ENCODE results near the gene TMEM202.

The TMEM202 gene

DNA sequence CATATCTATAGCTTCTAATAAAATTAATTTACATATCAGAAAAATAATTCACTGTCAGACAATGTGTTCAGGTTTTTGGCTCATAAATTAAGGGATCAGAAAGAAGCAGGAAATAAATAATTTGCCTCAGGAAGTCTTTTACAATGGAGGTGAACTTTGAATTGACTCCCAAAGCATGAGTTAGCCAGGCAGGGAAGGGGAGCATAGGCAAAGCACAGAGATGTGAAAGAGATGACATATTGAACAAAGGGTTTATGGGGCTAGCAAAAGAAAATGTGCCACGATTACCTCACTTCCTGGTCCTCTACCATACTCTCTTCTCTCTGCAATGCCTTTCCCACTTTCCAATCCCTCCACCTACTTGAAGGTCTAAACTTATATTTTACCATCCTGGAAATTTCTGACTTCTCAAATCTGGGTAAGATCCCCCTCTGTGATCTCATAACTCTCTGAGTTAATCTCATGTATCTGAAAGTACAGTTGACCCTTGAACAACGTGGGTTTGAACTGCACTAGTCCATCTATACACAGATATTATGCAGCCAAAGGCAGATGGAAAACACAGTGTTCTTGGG is 18.2 kb upstream of the TMEM202 start:
- TF ChIP-seq EGR1 (IDR thresholded peaks at IDR 0.05) (no peak), EP300 (IDR thresholded peaks at IDR 0.05; ENCODE audit: borderline replicate concordance) (no peak), TEAD4 (IDR thresholded peaks at IDR 0.05) (no peak), FOXM1 (IDR thresholded peaks at IDR 0.05; ENCODE audit: borderline replicate concordance, low read depth) (no peak), USF1 (IDR thresholded peaks at IDR 0.05) (no peak), CEBPB (IDR thresholded peaks at IDR 0.05) (no peak), TCF12 (IDR thresholded peaks at IDR 0.05; ENCODE audit: low read depth) (no peak), ZBTB7A (IDR thresholded peaks at IDR 0.05; ENCODE audit: low read depth) (no peak), CREB1 (IDR thresholded peaks at IDR 0.05; ENCODE audit: low read depth) (no peak), NFIC (IDR thresholded peaks at IDR 0.05) (no peak), YY1 (IDR thresholded peaks at IDR 0.05; ENCODE audit: low read depth) (no peak), TAF1 (IDR thresholded peaks at IDR 0.05; ENCODE audit: low read depth) (no peak), RAD21 (IDR thresholded peaks at IDR 0.05; ENCODE audit: low read depth) (no peak)
- TF ChIP-seq, protein P1, sequence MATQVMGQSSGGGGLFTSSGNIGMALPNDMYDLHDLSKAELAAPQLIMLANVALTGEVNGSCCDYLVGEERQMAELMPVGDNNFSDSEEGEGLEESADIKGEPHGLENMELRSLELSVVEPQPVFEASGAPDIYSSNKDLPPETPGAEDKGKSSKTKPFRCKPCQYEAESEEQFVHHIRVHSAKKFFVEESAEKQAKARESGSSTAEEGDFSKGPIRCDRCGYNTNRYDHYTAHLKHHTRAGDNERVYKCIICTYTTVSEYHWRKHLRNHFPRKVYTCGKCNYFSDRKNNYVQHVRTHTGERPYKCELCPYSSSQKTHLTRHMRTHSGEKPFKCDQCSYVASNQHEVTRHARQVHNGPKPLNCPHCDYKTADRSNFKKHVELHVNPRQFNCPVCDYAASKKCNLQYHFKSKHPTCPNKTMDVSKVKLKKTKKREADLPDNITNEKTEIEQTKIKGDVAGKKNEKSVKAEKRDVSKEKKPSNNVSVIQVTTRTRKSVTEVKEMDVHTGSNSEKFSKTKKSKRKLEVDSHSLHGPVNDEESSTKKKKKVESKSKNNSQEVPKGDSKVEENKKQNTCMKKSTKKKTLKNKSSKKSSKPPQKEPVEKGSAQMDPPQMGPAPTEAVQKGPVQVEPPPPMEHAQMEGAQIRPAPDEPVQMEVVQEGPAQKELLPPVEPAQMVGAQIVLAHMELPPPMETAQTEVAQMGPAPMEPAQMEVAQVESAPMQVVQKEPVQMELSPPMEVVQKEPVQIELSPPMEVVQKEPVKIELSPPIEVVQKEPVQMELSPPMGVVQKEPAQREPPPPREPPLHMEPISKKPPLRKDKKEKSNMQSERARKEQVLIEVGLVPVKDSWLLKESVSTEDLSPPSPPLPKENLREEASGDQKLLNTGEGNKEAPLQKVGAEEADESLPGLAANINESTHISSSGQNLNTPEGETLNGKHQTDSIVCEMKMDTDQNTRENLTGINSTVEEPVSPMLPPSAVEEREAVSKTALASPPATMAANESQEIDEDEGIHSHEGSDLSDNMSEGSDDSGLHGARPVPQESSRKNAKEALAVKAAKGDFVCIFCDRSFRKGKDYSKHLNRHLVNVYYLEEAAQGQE (IDR thresholded peaks at IDR 0.05; ENCODE audit: low read depth) = no peak
- TF ChIP-seq, protein P2, sequence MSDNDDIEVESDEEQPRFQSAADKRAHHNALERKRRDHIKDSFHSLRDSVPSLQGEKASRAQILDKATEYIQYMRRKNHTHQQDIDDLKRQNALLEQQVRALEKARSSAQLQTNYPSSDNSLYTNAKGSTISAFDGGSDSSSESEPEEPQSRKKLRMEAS (IDR thresholded peaks at IDR 0.05) = no peak

- TF ChIP-seq TAF1 (IDR thresholded peaks at IDR 0.05; ENCODE audit: low read depth) = no peak
- TF ChIP-seq CEBPB (IDR thresholded peaks at IDR 0.05) = no peak
- no peak for TF ChIP-seq USF1 (IDR thresholded peaks at IDR 0.05)
Measured at GRCh38 chr15:72380743-72381142, 17.4 kb upstream of the TMEM202 start.

DNA sequence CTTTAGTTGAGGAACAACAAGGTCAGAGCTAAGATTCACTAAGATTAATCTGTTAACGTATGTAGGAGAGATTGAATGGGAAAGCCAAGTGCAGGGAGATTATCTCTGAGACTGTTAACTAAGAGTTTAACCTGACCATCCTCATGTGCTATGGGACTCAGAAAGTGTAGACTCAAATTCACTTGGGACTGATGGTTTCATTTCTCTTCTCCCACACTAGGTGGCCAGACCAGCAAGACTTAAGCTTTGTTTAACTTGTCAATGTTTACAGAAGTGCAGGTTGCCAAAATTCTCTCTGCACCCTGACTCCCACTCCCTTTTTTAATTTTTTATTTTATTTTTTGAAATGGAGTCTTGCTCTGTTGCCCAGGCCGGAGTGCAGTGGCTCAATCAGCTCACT is 16.0 kb upstream of the TMEM202 start:
- no peak for TF ChIP-seq TCF12 (IDR thresholded peaks at IDR 0.05; ENCODE audit: low read depth)
- no peak for TF ChIP-seq EGR1 (IDR thresholded peaks at IDR 0.05)
- no peak for TF ChIP-seq TAF1 (IDR thresholded peaks at IDR 0.05; ENCODE audit: low read depth)
- TF ChIP-seq CEBPB (IDR thresholded peaks at IDR 0.05) = no peak
- no peak for TF ChIP-seq FOXM1 (IDR thresholded peaks at IDR 0.05; ENCODE audit: borderline replicate concordance, low read depth)
- TF ChIP-seq, protein P2 (IDR thresholded peaks at IDR 0.05) = no peak
- no peak for TF ChIP-seq TEAD4 (IDR thresholded peaks at IDR 0.05)

GRCh38 chr15:72387741-72388140 is 10.4 kb upstream of the TMEM202 start:
- no peak for TF ChIP-seq CEBPB (IDR thresholded peaks at IDR 0.05)
- no peak for TF ChIP-seq CREB1 (IDR thresholded peaks at IDR 0.05; ENCODE audit: low read depth)
- TF ChIP-seq YY1 (IDR thresholded peaks at IDR 0.05; ENCODE audit: low read depth) = no peak
- TF ChIP-seq USF1 (IDR thresholded peaks at IDR 0.05) = no peak
- no peak for TF ChIP-seq NFIC (IDR thresholded peaks at IDR 0.05)
- TF ChIP-seq ZBTB7A (IDR thresholded peaks at IDR 0.05; ENCODE audit: low read depth) = no peak
- no peak for TF ChIP-seq TAF1 (IDR thresholded peaks at IDR 0.05; ENCODE audit: low read depth)
- no peak for TF ChIP-seq RAD21 (IDR thresholded peaks at IDR 0.05; ENCODE audit: low read depth)
- TF ChIP-seq, protein P2 (IDR thresholded peaks at IDR 0.05) = no peak
- no peak for TF ChIP-seq EGR1 (IDR thresholded peaks at IDR 0.05)
- TF ChIP-seq TEAD4 (IDR thresholded peaks at IDR 0.05) = no peak
- TF ChIP-seq, protein P1 (IDR thresholded peaks at IDR 0.05; ENCODE audit: low read depth) = no peak
- no peak for TF ChIP-seq EP300 (IDR thresholded peaks at IDR 0.05; ENCODE audit: borderline replicate concordance)
- no peak for TF ChIP-seq FOXM1 (IDR thresholded peaks at IDR 0.05; ENCODE audit: borderline replicate concordance, low read depth)

DNA sequence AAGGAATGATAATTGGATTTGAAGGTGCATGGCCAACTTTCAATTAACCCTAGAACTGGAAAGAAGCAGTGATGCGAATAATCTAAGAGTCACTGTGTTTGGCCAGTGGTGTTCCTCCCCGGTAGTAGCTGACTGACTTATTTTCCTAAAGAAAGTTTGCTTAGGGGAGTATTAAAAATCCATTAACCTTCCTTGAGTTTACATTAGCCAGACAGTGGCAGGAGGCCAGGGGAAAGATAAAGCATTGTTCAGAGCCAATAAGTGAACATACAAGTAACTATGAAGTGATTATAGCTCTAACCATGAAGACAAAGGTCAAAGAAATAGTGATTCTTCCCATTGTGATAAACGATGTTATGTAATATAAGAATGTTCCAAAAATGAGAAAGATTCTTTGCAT is 8.9 kb upstream of the TMEM202 start:
- TF ChIP-seq TAF1 (IDR thresholded peaks at IDR 0.05; ENCODE audit: low read depth) = no peak
- TF ChIP-seq CREB1 (IDR thresholded peaks at IDR 0.05; ENCODE audit: low read depth) = no peak
- no peak for TF ChIP-seq EGR1 (IDR thresholded peaks at IDR 0.05)
- TF ChIP-seq CEBPB (IDR thresholded peaks at IDR 0.05) = no peak
- no peak for TF ChIP-seq FOXM1 (IDR thresholded peaks at IDR 0.05; ENCODE audit: borderline replicate concordance, low read depth)
- no peak for TF ChIP-seq TEAD4 (IDR thresholded peaks at IDR 0.05)
- TF ChIP-seq EP300 (IDR thresholded peaks at IDR 0.05; ENCODE audit: borderline replicate concordance) = no peak
- no peak for TF ChIP-seq ZBTB7A (IDR thresholded peaks at IDR 0.05; ENCODE audit: low read depth)
- TF ChIP-seq RAD21 (IDR thresholded peaks at IDR 0.05; ENCODE audit: low read depth) = no peak
- no peak for TF ChIP-seq NFIC (IDR thresholded peaks at IDR 0.05)
